SK-N-SH treated with all-trans-retinoic acid at 6 μM for 48 hours (cell line): ENCODE measurements around the gene RAB41.

Source experiments
- ARNTL ChIP-seq: fragments of 450-650 bp; formaldehyde crosslinking; IDR thresholded peaks from 2 replicates; pipeline ENCODE4 v1.5.0; 2020; ENCODE audit warnings: low read depth, mild to moderate bottlenecking, moderate library complexity, borderline replicate concordance
- BACH2 ChIP-seq: fragments of 250-450 bp; sonication (Bioruptor Pico); IDR thresholded peaks from 2 replicates; pipeline ENCODE4 v1.9.0; 2021; ENCODE audit warnings: mild to moderate bottlenecking, borderline replicate concordance
- CREB5 ChIP-seq: fragments of 250-450 bp; sonication (Bioruptor Pico); IDR thresholded peaks from 2 replicates; pipeline ENCODE4 v1.5.1; 2020; ENCODE audit warnings: low read depth, mild to moderate bottlenecking, moderate library complexity
- CSDC2 ChIP-seq: fragments of 250-450 bp; sonication (Bioruptor Pico); IDR thresholded peaks from 2 replicates; pipeline ENCODE4 v1.5.0; 2020; ENCODE audit warnings: mild to moderate bottlenecking, moderate library complexity
- ESRRG ChIP-seq: fragments of 250-450 bp; sonication (Bioruptor Pico); IDR thresholded peaks from 2 replicates; pipeline ENCODE4 v1.6.1; 2021; ENCODE audit warnings: mild to moderate bottlenecking
- GLIS3 ChIP-seq: fragments of 250-450 bp; sonication (Bioruptor Pico); IDR thresholded peaks from 2 replicates; pipeline ENCODE4 v1.5.0; 2020; ENCODE audit warnings: mild to moderate bottlenecking, moderate library complexity
- PPARA ChIP-seq: fragments of 250-450 bp; sonication (Bioruptor Pico); IDR thresholded peaks from 2 replicates; pipeline ENCODE4 v1.5.0; 2020; ENCODE audit warnings: mild to moderate bottlenecking, borderline replicate concordance
- RARB ChIP-seq: fragments of 250-450 bp; sonication (Bioruptor Pico); IDR thresholded peaks from 2 replicates; pipeline ENCODE4 v1.8.0; 2021; ENCODE audit warnings: mild to moderate bottlenecking, moderate library complexity
- TOX ChIP-seq: fragments of 250-450 bp; sonication (Bioruptor Pico); IDR thresholded peaks from 2 replicates; pipeline ENCODE4 v1.8.0; 2021; ENCODE audit warnings: mild to moderate bottlenecking, moderate library complexity, borderline replicate concordance
- ZFP30 ChIP-seq: fragments of 450-650 bp; formaldehyde crosslinking; IDR thresholded peaks from 2 replicates; pipeline ENCODE4 v1.5.0; 2022; ENCODE audit warnings: mild to moderate bottlenecking, moderate library complexity
- ZNF8 ChIP-seq: fragments of 450-650 bp; formaldehyde crosslinking; IDR thresholded peaks from 2 replicates; pipeline ENCODE4 v1.5.0; 2020; ENCODE audit warnings: mild to moderate bottlenecking, moderate library complexity
- TF ChIP-seq, protein P1 (sequence below): fragments of 250-450 bp; sonication (Bioruptor Pico); IDR thresholded peaks from 2 replicates; pipeline ENCODE4 v1.8.0; 2020; ENCODE audit warnings: mild to moderate bottlenecking, moderate library complexity, borderline replicate concordance
- TF ChIP-seq, protein P2 (sequence below): fragments of 250-450 bp; sonication (Bioruptor Pico); IDR thresholded peaks from 2 replicates; pipeline ENCODE4 v1.5.0; 2020; ENCODE audit warnings: mild to moderate bottlenecking, moderate library complexity
- TF ChIP-seq, protein P3 (sequence below): fragments of 250-450 bp; sonication (Bioruptor Pico); IDR thresholded peaks from 2 replicates; pipeline ENCODE4 v1.5.1; 2021; ENCODE audit warnings: mild to moderate bottlenecking, moderate library complexity

DNA sequence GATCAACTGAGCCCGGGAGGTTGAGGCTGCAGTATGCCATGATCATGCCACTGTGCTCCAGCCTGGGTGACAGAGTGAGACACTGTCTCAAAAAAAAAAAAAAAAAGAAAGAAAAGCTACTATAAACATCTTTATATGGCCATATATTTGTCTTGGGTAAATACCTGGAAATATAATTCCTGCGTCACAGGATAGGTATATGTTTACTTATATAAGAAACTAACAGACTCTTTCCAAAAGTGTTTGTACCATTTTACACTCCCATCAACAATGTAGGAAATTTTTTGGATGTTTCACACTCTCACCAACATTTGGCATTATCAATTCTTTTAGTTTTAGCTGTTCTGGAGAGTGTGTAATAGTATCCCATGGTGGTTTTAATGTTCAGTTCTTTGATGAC lies 34.7 kb upstream of the RAB41 start:
- TF ChIP-seq ESRRG (no peak), CREB5 (CRISPR knock-in tag) (no peak), TOX (no peak), ARNTL (CRISPR knock-in tag) (no peak), PPARA (CRISPR knock-in tag) (no peak), BACH2 (CRISPR knock-in tag) (no peak), ZFP30 (CRISPR knock-in tag) (no peak), GLIS3 (CRISPR knock-in tag) (no peak), CSDC2 (CRISPR knock-in tag) (no peak), ZNF8 (CRISPR knock-in tag) (no peak), RARB (CRISPR knock-in tag) (no peak)
- TF ChIP-seq, protein P1, sequence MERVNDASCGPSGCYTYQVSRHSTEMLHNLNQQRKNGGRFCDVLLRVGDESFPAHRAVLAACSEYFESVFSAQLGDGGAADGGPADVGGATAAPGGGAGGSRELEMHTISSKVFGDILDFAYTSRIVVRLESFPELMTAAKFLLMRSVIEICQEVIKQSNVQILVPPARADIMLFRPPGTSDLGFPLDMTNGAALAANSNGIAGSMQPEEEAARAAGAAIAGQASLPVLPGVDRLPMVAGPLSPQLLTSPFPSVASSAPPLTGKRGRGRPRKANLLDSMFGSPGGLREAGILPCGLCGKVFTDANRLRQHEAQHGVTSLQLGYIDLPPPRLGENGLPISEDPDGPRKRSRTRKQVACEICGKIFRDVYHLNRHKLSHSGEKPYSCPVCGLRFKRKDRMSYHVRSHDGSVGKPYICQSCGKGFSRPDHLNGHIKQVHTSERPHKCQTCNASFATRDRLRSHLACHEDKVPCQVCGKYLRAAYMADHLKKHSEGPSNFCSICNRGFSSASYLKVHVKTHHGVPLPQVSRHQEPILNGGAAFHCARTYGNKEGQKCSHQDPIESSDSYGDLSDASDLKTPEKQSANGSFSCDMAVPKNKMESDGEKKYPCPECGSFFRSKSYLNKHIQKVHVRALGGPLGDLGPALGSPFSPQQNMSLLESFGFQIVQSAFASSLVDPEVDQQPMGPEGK: no peak
- TF ChIP-seq, protein P2, sequence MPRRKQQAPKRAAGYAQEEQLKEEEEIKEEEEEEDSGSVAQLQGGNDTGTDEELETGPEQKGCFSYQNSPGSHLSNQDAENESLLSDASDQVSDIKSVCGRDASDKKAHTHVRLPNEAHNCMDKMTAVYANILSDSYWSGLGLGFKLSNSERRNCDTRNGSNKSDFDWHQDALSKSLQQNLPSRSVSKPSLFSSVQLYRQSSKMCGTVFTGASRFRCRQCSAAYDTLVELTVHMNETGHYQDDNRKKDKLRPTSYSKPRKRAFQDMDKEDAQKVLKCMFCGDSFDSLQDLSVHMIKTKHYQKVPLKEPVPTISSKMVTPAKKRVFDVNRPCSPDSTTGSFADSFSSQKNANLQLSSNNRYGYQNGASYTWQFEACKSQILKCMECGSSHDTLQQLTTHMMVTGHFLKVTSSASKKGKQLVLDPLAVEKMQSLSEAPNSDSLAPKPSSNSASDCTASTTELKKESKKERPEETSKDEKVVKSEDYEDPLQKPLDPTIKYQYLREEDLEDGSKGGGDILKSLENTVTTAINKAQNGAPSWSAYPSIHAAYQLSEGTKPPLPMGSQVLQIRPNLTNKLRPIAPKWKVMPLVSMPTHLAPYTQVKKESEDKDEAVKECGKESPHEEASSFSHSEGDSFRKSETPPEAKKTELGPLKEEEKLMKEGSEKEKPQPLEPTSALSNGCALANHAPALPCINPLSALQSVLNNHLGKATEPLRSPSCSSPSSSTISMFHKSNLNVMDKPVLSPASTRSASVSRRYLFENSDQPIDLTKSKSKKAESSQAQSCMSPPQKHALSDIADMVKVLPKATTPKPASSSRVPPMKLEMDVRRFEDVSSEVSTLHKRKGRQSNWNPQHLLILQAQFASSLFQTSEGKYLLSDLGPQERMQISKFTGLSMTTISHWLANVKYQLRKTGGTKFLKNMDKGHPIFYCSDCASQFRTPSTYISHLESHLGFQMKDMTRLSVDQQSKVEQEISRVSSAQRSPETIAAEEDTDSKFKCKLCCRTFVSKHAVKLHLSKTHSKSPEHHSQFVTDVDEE (CRISPR knock-in tag): no peak
- TF ChIP-seq, protein P3, sequence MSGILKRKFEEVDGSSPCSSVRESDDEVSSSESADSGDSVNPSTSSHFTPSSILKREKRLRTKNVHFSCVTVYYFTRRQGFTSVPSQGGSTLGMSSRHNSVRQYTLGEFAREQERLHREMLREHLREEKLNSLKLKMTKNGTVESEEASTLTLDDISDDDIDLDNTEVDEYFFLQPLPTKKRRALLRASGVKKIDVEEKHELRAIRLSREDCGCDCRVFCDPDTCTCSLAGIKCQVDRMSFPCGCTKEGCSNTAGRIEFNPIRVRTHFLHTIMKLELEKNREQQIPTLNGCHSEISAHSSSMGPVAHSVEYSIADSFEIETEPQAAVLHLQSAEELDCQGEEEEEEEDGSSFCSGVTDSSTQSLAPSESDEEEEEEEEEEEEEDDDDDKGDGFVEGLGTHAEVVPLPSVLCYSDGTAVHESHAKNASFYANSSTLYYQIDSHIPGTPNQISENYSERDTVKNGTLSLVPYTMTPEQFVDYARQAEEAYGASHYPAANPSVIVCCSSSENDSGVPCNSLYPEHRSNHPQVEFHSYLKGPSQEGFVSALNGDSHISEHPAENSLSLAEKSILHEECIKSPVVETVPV (CRISPR knock-in tag): no peak
